SKM-1 (cell line): ENCODE results near the gene ARHGAP10.
"Not testable (repeated sequence)": the region's sequence is repeated elsewhere in the genome, so short reads cannot be mapped to it uniquely, and the experiment has no call there.

Experiments
- DNase-seq: peaks from one replicate; lab custom pipeline; 2025; ENCODE audit not compliant: unreplicated experiment; lab: John Stamatoyannopoulos, UW

Gene ARHGAP10

DNA sequence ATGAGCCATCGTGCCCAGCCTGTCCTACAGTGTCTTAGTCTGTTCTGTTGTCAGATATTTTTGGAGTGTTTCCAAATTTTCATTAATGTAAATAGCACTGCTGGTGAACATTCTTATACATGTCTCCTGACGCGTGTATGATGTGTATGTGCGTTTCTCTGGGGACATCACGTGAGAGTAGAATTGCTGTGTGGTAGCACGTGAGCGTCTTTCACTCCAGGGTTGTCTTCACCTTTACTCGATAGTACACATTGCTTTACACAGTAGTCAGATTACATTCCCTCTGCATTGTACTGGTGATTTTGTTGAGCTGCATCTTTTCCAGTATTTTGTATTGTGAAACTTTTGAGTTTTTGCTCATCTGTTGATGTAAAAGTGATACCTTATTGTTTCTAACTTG, 60.0 kb downstream of the ARHGAP10 start:
- DNase-seq: no peak

DNA sequence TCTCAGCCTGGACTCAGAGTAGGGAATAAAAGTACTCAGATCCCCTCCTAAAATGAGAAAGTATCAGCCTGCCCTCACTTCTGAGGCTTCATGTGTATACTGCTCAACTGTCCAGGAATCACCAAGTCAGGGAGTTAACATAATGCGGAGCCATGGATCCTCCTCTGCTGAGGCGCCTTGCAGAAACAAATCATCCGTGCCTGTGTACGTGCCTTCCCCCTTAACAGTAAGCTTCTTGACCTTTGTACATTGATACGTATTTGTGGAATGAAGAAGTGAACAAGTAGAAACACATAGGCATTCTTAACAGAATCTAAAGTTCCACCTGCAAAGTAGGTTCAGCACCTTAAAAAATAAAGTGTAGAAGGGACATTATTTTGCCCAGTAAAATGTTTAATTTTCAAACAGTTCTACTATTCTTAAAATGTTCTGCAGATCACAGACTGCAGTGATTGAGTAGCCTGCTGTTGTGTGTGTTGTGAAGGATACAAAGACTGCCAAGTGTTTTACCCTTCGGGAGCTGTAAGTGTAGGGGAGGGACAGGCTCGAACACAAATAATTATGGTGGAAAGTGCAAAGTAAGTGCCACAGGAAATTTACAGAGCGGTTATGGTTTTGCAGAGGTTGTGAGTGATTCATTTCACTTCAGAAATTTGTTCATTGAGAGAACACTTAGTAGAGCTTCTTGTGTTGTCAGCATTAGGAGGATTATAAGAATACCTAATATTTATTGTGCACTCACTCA, 61.9 kb downstream of the ARHGAP10 start:
- no peak for DNase-seq

DNA sequence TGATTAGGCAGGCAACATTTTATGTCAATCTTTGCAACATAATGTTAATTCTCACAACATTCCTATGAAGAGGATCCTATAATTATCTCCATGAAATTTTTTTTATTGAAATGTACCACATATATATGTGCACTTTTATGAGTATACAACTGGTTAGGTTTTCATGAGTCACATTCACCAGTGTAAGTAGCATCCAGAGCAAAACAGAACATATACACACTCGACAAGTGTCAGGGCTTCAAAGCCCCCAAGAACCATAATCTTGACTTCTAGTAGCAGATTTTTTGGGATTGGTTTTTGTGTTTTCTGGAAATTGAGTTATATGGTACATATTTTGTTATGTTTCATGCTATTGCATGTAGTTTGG, 62.4 kb downstream of the ARHGAP10 start:
- DNase-seq: no peak

DNA sequence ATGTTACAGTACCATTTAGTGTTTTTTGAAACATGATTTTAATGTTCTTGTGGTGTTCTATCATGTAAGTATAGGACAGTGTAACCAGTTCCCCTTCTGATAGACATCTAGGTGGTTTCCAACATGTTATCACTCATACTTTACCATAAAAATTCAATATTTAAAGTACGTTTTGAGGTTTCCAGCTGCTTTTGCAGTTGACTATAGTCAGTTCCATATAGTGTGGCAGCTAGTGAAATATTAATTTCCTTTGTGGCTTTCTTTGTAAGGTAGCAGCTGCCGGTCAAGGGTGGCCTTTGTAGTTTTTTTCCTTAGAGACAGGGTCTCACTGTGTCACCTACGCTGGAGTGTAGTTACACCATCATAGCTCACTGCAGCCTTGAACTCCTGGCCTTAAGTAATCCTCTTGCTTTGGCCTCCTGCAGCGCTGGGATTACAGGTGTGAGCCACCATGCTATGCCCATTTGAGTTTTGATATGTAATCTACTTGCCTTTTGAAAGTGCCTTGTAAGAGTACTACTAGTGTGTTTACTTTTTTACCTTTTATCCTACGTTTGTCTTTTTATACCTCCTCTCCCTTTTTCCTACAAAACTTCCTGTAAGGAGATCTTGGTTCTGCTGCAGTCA, 63.0 kb downstream of the ARHGAP10 start:
- DNase-seq: no peak

DNA sequence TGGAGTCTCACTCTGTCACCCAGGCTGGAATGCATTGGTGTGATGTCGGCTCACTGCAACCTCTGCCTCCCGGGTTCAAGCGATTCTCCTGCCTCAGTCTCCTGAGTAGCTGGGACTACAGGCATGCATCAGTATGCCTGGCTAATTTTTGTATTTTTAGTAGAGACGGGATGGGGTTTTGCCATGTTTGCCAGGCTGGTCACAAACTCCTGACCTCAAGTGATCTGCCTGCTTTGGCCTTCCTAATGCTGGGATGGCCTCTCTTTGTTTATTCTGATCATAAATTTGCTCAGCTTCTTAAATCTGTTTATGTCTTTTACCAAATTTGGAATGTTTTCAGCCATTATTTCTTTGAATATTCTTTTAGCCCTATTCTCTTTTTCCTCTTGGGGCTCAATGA, 67.2 kb downstream of the ARHGAP10 start:
- not testable (repeated sequence) for DNase-seq

DNA sequence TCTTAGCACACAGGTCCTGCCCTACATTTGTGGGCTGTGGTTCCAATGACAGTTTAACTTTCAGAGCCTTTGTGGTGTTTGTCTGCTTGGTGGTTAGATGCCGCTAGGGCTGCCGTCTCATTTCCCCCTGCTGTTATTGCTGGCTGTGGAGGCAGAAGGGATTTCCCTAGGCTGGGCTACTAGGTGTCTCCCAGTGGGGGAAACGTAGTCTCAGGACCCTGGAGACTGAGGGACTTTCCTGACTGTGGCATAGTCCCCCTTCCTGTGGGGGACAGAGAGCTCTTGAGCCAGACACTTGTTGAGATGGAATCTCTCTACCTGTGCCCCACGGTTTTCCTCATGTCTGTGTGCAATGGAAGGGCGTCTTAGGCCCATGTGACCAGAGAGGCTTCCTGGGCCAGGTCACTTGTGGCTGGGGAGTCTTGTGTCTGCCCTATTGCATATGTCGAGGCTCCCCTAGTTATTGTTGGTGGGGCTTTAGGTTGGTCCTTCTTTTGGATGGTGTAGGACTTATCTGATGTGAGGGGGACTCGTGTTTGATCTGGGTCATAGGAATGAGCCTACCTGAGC, 68.2 kb downstream of the ARHGAP10 start:
- no peak for DNase-seq

DNA sequence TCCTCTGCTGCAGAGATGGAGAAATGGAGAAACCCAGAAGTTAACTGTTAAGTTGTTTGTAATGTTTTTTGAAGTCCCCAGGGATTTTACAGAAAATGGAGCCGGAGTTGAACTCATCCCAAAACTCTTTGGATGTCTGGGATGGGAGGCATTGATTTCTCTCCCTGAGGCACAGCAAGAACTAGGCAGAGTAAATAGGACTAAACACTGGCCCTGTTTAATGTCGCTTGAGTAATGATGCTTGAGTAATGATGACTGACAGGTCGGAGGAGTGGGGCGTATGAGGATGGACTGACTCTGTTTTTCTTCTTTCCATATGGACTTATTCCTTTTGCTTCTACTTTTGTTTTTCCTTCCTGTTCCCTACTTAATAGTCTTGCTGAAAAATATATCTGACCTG, 69.9 kb downstream of the ARHGAP10 start:
- no peak for DNase-seq

DNA sequence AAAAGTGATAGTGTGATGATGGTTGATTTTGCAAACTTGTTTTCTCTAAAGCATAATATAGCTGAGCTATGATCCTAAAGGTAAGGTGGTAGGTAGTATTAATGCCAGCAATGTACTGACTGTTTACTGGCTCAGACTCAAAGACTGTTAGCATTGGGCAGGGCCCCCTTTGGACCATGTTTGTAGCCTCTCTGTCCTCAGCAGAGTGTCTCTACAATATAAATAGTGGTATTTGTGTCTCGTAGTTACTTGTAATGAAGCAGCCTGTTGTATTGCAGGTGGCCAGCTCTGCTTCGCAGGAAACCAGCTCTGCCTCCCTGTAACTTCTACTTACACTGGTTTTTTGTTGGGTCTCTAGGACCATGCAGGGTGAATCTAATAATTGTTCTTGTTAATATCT, 70.5 kb downstream of the ARHGAP10 start:
- no peak for DNase-seq

DNA sequence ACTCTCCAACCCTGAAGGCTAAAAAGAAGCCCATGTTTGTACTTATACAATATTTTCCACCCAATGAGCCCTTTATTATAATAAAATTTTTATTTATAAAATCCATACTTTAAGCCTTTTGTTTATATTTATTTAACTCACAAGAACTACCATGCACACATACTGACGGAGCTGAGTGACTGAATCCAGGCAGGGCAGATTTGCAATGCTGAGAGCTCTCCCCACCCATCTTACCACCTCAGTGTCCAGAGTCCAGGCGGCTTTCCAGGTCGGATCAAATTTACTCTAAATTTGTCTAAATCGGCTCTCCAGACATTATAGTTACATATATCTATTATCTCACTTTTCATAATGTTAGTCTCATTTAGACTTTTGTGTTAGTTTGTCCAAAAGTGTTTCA, 74.1 kb downstream of the ARHGAP10 start:
- DNase-seq: no peak

DNA sequence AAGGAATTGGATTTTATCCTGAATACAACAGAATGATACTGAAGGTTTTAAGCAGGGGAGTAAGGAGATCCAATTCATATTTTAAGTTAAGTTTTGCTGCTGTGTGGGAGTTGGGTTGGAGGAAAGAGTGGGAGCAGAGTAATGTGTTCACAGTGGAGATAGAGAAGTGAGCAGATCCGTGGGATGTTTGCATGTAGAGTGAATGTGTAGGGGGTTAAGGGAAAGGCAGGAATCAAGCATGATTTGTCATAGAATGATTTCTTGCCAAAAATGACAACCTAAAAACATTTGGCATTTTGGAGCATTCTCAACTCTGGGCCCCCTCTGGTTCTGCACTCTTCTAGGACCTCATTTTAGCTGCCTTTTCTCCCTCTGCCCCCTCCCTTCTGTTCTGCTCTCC, 76.6 kb downstream of the ARHGAP10 start:
- DNase-seq: no peak

DNA sequence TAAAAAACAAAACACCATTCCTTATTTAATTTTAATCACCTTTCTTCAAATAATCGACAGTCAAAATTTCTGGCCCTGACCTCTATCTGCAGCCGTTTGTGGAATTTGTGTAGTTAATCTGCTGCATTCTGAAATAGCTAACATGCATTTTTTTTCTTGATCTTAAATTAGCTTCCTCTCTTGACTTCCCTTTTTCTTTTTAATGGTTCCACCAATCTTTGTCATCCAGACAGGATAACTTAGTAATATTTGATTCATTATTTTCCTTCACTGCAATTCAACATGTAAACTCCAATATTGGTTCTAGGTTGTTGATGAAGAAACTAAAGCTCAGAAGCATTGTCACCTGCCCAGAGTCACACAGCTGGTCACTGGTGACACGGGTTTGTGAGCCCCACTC, 77.3 kb downstream of the ARHGAP10 start:
- no peak for DNase-seq

DNA sequence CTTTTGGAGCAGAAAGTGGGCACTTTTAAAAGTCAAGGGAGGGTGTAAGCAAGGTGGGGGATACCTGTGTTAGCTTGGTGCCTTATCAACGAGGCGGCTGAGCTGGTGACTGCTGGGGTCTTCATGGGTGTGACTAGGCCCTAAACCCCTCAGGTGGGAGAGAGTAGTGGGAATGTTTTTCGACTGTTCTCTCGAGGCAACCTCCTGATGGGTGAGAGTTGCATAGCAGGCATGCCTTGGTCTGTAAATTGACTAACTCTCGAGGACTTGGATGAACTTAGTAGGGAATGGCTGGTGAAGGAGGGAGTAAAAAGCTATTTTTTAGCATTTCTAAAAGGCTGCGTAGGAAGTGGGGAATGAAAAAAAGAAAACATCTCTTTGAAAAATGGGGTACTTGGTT, 80.0 kb downstream of the ARHGAP10 start:
- DNase-seq: no peak

DNA sequence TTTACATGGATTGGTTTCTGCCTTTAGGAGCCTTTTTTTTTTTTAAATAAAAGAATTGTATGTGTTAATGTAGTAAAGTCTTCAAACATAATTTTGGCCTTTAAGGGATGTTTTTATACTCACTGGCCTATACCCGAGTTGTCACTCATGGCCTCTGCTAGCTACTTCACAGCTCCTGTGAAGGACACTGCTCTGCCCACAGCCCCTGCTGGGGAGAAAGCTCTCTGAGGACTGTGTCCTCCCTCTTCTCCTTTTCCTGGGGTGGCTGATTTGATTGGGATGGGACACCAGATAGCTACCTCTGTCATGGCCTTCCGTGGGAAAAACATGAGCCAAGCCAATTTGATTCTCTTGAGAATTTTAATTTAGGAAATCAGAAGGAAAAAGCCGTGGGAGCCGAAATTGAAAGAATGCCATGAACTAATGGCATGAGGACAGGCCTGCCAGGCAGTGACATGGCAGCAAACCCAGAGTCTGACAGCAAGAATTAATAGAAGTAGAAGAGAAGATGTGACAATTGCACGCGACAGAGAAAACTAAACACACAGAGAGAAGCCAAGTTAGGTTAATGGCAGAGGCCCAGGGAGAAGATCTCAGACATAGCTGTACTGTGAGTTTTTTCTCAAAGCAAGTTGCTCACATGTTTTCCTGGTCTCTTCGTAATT, 81.4 kb downstream of the ARHGAP10 start:
- no peak for DNase-seq

DNA sequence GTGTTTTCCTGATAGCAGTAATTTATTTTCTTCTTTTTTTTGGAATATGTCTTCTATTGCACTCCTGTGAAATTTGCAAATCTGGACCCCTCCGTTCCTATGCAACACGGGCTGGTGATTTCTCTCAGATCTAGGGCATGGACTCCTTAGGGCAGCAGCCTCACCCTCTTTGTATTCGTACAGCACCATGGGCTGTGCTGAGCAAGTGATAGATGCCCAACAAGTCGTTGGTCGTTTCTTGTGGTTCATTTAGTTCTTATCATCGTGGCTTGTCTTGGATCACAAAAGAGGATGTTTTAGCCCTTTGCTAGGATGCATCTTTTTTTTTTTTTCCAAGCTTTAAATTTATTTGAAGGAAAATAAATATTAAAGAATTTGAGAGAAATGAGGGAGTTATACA, 82.1 kb downstream of the ARHGAP10 start:
- DNase-seq: no peak

DNA sequence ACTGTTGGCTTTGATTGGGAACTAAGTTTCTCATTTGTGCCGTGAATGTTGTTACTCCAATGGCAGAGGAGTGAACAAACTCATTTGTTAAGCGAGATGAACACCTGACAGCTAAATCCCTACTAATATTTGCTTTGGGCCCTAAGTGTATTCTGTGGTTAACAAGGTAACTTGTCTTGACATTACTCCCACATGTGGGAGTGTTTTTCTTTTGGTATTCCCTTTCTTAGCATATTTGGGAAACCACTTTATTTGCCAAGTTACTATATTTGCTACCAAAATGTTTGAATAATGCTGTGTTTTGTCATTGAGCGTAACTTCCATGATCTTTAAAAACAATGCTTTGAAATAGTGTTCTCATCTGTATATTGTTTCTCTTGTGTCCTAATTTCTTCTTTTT, 82.5 kb downstream of the ARHGAP10 start:
- DNase-seq: no peak

DNA sequence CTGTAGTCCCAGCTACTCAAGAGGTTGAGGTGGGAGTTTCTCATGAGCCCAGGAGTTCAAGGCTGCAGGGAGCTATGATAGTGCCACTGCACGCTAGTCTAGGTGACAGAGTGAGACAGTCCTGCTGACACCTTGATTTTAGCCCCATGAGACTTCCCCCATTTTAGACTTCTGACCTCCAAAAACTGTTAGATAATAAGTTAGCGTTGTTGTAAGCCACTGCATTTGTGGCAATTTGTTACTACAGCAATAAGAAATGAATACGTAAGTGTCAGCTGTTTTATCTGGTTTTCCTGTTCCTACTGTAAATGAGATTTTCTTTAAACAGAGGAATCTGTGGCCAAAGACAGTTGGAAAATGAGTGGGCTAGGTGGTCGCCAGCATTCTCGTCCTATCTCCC, 83.9 kb downstream of the ARHGAP10 start:
- no peak for DNase-seq

DNA sequence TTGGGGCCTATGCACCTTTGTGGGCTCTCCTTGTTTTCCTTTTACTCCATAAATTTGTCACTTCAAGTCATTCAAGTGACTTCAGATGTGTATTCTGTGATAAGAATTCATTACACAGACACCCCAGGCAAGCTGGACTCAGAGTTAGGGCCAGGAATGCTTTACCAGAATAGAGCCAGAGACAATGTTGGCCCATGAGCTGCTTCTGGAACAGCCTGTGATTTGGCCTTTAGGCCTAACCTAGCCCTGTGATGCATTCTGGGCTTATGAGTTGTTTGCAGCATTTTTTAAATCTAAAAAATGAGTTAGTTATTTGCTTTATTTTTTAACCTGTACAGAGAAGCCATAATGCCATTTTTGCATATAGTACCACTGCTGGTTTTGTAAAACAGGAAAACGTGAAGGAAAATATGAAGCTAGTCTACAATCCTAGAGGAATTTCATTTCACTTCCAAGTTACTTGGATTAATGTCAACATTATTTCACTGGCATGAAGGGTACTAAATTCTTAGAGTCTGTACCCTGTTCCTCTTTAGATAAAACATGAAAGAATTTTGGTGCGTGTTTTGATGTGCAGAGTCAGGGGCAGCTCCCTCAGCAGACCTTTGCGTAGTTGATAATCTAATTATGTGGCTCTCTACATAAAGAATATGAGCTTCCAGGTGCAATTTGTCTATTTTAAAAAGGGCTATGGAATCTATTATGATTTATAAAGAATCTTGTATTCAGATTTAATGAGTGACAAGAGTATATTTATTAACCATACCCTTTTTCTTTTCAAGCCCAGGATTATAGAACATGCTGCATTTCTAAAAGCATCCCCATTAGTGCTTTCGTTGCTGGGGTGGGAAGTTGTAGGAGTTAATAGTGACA, 84.7 kb downstream of the ARHGAP10 start:
- DNase-seq: no peak

DNA sequence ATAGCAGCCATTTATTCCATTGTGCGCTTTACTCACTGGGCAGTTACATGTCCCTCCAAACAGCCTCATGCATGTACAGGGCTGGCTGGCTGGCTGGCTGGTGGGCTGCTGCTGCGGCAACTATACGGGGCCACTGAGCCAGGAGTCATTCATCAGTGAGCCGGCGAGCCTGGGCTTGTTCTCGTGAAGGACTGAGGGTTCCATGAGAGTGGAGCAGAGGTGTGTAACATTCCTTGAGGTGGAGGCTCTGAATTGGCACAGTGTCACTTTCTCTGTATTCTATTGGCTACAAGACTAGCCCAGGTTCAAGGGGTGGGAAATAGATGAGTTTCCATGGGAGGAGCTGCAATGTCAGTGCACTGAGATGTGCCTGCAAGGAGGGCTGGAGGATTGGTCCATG, 89.1 kb downstream of the ARHGAP10 start:
- no peak for DNase-seq

DNA sequence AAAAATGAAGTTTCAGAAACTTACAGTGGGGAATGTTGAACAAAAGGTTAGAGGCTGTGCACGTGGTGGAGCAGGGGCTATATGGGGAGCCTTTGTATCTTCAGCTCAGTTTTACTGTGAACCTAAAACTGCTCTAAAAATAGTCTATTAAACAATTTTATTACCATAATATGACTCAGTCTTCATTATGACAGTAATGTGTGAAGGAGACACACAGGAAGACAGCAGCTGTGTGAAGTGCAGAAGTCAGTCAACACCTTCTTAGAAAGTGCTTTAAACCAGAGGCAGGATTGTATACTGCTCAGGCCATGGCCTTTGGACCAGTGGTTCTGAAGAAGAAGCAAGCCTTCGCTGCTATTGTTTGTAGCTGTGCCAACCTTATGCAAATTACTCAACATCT, 89.7 kb downstream of the ARHGAP10 start:
- DNase-seq: no peak

DNA sequence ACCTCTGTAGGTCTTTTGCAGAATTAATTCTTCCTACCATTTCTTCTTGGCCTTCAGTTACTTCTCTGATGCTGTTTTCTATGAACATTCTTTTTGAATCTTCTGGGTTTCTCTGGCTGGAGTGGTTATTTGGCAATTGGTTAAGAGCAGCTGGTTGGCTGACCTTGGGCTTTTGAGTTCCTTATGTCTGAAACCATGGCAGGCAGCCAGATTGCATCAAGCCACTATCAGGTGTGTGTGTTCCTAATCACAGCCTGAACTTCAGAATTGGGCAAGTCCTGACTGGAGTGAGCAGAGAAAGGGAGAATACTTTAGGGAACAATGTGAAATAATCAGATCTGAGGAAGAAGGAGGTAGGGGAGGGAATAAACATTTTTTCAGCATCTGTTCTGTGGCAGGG, 90.2 kb downstream of the ARHGAP10 start:
- DNase-seq: no peak

DNA sequence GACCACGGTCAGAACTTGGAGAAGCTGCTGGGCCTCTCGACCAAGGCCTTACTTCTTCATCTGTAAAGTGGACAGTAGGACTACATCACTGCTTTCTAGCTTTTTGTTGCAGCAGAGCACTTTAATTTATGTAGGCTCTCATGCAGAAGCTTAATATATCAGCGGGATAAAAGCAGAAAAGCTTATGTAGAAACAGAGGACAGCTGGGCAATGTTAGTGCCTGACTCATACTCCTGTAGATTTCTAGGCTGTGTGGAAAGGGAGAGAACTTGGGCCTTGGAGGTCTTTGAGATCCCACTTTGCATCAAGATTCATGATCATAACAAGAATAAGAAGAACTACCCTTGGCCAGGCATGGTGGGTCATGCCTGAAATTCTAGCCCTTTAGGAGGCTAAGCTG, 91.2 kb downstream of the ARHGAP10 start:
- DNase-seq: no peak
